PC-9 (cell line): ENCODE measurements around the gene OSBPL6. TPM values are rescaled to one million over a fixed set of nuclear protein-coding genes. Genes with fewer than 3 reads are reported as not detected.

ENCODE experiments used
- BruUV-seq: library from RNA; stranded (reverse); fragments of 400-500 nt; replicated peaks from 2 replicates; lab custom pipeline; 2021; lab: Mats Ljungman, UMichigan
- CTCF ChIA-PET: fragments of 300-600 bp; sonication (Branson Sonifier 250); formaldehyde crosslinking; loops from one replicate; lab custom pipeline; 2022; ENCODE audit warnings: antibody characterized with exemption; lab: Charles Lee
- POLR2A ChIA-PET: fragments of 300-600 bp; sonication (Branson Sonifier 250); formaldehyde crosslinking; loops from one replicate; lab custom pipeline; 2022; ENCODE audit warnings: antibody characterized with exemption; ENCODE audit not compliant: unreplicated experiment; lab: Charles Lee
- DNase-seq, 2 experiments: peaks; one replicate each; pipeline versions ENCODE4 v3.0.0 to v3.0.0-alpha.2; 2015 to 2022; ENCODE audit warnings: mixed read lengths in 1 of 2
- H2AFZ ChIP-seq: fragments of 200-600 bp; sonication (generic); 2 replicates; pipeline ENCODE4 v1.8.1; 2017; ENCODE audit warnings: antibody characterized with exemption
- H3F3A ChIP-seq: fragments of 200-600 bp; sonication (generic); 2 replicates; pipeline ENCODE4 v1.8.1; 2017; ENCODE audit warnings: antibody characterized with exemption, mild to moderate bottlenecking, low read depth; ENCODE audit not compliant: insufficient read depth
- H3K27ac ChIP-seq: fragments of 200-600 bp; sonication (generic); 2 replicates; pipeline ENCODE4 v1.6.1; 2016; ENCODE audit warnings: mixed run types
- H3K27me3 ChIP-seq: fragments of 200-600 bp; sonication (generic); 2 replicates; pipeline ENCODE4 v1.6.1; 2016; ENCODE audit warnings: low read depth, mixed run types; ENCODE audit not compliant: insufficient read depth
- H3K36me3 ChIP-seq: fragments of 200-600 bp; sonication (generic); 2 replicates; pipeline ENCODE4 v1.6.1; 2016; ENCODE audit warnings: low read depth, mixed run types
- H3K4me1 ChIP-seq: fragments of 200-600 bp; sonication (generic); replicated peaks from 2 replicates; pipeline ENCODE4 v1.6.1; 2016; ENCODE audit warnings: mixed run types; ENCODE audit not compliant: insufficient read depth
- H3K4me2 ChIP-seq: fragments of 200-600 bp; sonication (generic); 2 replicates; pipeline ENCODE4 v1.6.1; 2017; ENCODE audit warnings: mixed run types
- H3K4me3 ChIP-seq: fragments of 200-600 bp; sonication (generic); 2 replicates; pipeline ENCODE4 v1.6.1; 2016; ENCODE audit warnings: mixed run types
- H3K79me2 ChIP-seq: fragments of 200-600 bp; sonication (generic); 2 replicates; pipeline ENCODE4 v1.6.1; 2017; ENCODE audit warnings: low read depth, mixed run types
- H3K9me2 ChIP-seq: fragments of 200-600 bp; sonication (generic); 2 replicates; pipeline ENCODE4 v1.8.1; 2017; ENCODE audit warnings: mild to moderate bottlenecking; ENCODE audit not compliant: insufficient read depth
- H3K9me3 ChIP-seq: fragments of 200-600 bp; sonication (generic); 2 replicates; pipeline ENCODE4 v1.8.1; 2016; ENCODE audit warnings: low read depth; ENCODE audit not compliant: insufficient read depth
- H4K20me1 ChIP-seq: fragments of 200-600 bp; sonication (generic); 2 replicates; pipeline ENCODE4 v1.8.1; 2017; ENCODE audit not compliant: insufficient read depth
- CTCF ChIP-seq: fragments of 200-600 bp; sonication (generic); conservative IDR thresholded peaks from 2 replicates; pipeline ENCODE4 v1.6.1; 2017; ENCODE audit warnings: mixed run types, antibody characterized with exemption, mild to moderate bottlenecking, moderate library complexity
- EZH2 ChIP-seq: fragments of 200-600 bp; sonication (generic); IDR thresholded peaks from 2 replicates; pipeline ENCODE4 v1.8.0; 2017; ENCODE audit warnings: antibody characterized with exemption, low read depth
- intact Hi-C: fragments of 100-400 bp; cut with micrococcal nuclease; formaldehyde crosslinking; loops from one replicate; pipeline ENCODE4 v1.10.0; 2022; ENCODE audit not compliant: unreplicated experiment
- total RNA-seq: library from RNA; stranded (reverse); gene quantifications from 2 replicates; pipeline ENCODE4 v1.2.3, GENCODE V29; 2021

OSBPL6 gene
- total RNA-seq, 1 experiment from 2014 or later, result 2.6 TPM

GRCh38 chr2:178452334-178452733, 258.0 kb downstream of the OSBPL6 start:
- peaks cover 33% of the 10 kb centered on the region for H3K79me2 ChIP-seq
- peak overlapping the region; percentile 78 for H3K4me3 ChIP-seq
- intact Hi-C loops, result no loop called here
- BruUV-seq, result no TSS peak
- H3K36me3 ChIP-seq, result peaks cover 19% of the 10 kb centered on the region
- peak overlapping the region; percentile 88 for H2AFZ ChIP-seq
- H3K27ac ChIP-seq, result peak overlapping the region; percentile 93
- peaks cover 24% of the 10 kb centered on the region for H3F3A ChIP-seq
- peaks cover 22% of the 10 kb centered on the region for H3K4me1 ChIP-seq
- no peak for DNase-seq
- H3K4me2 ChIP-seq, result peak overlapping the region; percentile 79
- no peaks in the 10 kb centered on the region for H3K27me3 ChIP-seq
- no peak for TF ChIP-seq CTCF
- no peak for TF ChIP-seq EZH2
- peaks cover 19% of the 10 kb centered on the region for H4K20me1 ChIP-seq
- no peaks in the 10 kb centered on the region for H3K9me3 ChIP-seq
- ChIA-PET POLR2A (interaction anchor here (0.7 kb wide), 1 partner anchor 40 kb away, joined by 35 read pairs; no protein-coding TSS in a partner anchor), CTCF (interaction anchor here (0.6 kb wide), 1 partner anchor 70 kb away, joined by 4 read pairs; no protein-coding TSS in a partner anchor)
- H3K9me2 ChIP-seq, result no peaks in the 10 kb centered on the region

Other genes with a start within 250 kb of the OSBPL6 start
- 1.1 and 1.4 TPM in 2 replicates for gene PDE11A, start 121.7 kb upstream of the OSBPL6 start, total RNA-seq
- 8.7 and 12.6 TPM in 2 replicates for gene RBM45, start 82.1 kb upstream of the OSBPL6 start, total RNA-seq